GM21619 (cell line): ENCODE data around the gene OTOA.
"Not testable (repeated sequence)": the region's sequence is repeated elsewhere in the genome, so short reads cannot be mapped to it uniquely, and the experiment has no call there.

ENCODE experiments used
- ATAC-seq: cut with Tn5 transposase; IDR thresholded peaks from one replicate; pipeline ENCODE4 v1.9.1; 2021; ENCODE audit not compliant: unreplicated experiment

The OTOA gene

GRCh38 chr16:21639493-21639892 lies 24.3 kb upstream of the OTOA start:
- ATAC-seq = no peak

GRCh38 chr16:21641916-21642315 lies 21.9 kb upstream of the OTOA start:
- ATAC-seq = no peak

- ATAC-seq = no peak
These were observed 20.9 kb upstream of the OTOA start for GRCh38 chr16:21642861-21643260.

GRCh38 chr16:21643785-21644184 lies 20.0 kb upstream of the OTOA start:
- no peak for ATAC-seq

- ATAC-seq = no peak
These were observed 19.1 kb upstream of the OTOA start for GRCh38 chr16:21644674-21645073.

GRCh38 chr16:21645261-21645721 lies 18.5 kb upstream of the OTOA start:
- no peak for ATAC-seq

- ATAC-seq = no peak
These were observed 17.7 kb upstream of the OTOA start for GRCh38 chr16:21646091-21646490.

GRCh38 chr16:21646721-21647561 lies 16.8 kb upstream of the OTOA start:
- ATAC-seq = peak; percentile 85

GRCh38 chr16:21647562-21648164 lies 16.1 kb upstream of the OTOA start:
- no peak for ATAC-seq

- not testable (repeated sequence) for ATAC-seq
These were observed 13.9 kb upstream of the OTOA start for GRCh38 chr16:21649826-21650406.

- ATAC-seq = no peak
These were observed 13.2 kb upstream of the OTOA start for GRCh38 chr16:21650521-21650920.

- ATAC-seq = no peak
These were observed 12.3 kb upstream of the OTOA start for GRCh38 chr16:21651515-21651914.

- ATAC-seq = no peak
These were observed 11.3 kb upstream of the OTOA start, which contains the start of gene IGSF6 for GRCh38 chr16:21652453-21652852. IGSF6 (minus strand) TSS chr16:21652608; CDS start chr16:21652598, 10 bp downstream.

GRCh38 chr16:21653571-21653970 lies 10.2 kb upstream of the OTOA start:
- no peak for ATAC-seq

- no peak for ATAC-seq
These were observed 9.3 kb upstream of the OTOA start for GRCh38 chr16:21654466-21654865.

- ATAC-seq = no peak
These were observed 8.9 kb upstream of the OTOA start for GRCh38 chr16:21654881-21655280.

- no peak for ATAC-seq
These were observed 6.7 kb upstream of the OTOA start for GRCh38 chr16:21656795-21657768.

GRCh38 chr16:21659124-21659523 lies 4.6 kb upstream of the OTOA start:
- ATAC-seq = no peak

GRCh38 chr16:21664801-21665492 lies 1.2 kb downstream of the OTOA start:
- ATAC-seq = no peak

- no peak for ATAC-seq
These were observed 3.0 kb downstream of the OTOA start for GRCh38 chr16:21666772-21667171.
